ENCODE data around the gene LILRB5.
"Not testable (repeated sequence)": the region's sequence is repeated elsewhere in the genome, so short reads cannot be mapped to it uniquely, and the experiment has no call there.

The LILRB5 gene

GRCh38 chr19:54257116-54257480, at the start of gene LILRB5:
LILRB5 (minus strand) TSS chr19:54257273; CDS start chr19:54257193, 80 bp downstream.
- no peak for DNase-seq (ENCODE audit: low spot score)

DNA sequence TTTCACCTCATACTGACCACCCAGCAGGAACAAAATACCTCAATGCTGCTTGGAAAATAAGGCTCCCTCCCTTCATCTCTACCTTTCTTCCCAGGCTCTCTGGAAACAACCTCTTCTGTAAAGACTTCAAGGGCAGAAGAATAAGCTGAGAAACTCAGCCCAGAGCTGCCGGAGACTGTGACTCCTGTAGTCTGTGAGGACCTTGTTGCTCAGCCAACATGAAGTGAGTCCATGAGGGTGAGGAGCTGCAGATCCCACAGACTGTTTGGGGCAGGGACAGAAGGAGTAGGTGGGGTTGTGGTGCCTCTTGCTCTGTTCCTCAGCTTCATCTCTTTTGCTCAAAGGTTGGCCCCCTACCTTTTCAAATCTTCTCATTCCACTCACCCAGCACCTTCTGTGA, 48.1 kb upstream of the LILRB5 start:
- DNase-seq (ENCODE audit: low spot score) = no peak

DNA sequence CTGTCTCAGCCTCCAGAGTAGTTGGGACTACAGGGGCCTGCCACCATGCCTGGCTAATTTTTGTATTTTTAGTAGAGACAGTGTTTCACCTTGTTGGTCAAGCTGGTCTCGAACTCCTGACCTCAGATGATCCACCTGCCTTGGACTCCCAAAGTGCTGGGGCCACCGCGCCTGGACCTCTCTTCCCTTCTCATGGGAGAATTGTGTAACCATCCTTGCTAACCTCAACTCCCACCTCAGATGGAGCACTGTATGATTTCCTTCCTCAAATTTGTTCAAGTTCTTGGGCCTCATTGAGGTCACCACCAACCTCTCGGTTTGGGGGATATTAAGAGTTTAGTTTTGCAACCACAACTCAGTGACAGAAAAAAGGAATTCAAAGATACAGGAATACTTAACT, 45.2 kb upstream of the LILRB5 start:
- DNase-seq (ENCODE audit: low spot score) = peak; percentile 60

GRCh38 chr19:54299515-54299914, 42.4 kb upstream of the LILRB5 start:
- DNase-seq (ENCODE audit: low spot score) = no peak

- no peak for DNase-seq (ENCODE audit: low spot score)
Observed at GRCh38 chr19:54299126-54299498, 42.0 kb upstream of the LILRB5 start.

DNA sequence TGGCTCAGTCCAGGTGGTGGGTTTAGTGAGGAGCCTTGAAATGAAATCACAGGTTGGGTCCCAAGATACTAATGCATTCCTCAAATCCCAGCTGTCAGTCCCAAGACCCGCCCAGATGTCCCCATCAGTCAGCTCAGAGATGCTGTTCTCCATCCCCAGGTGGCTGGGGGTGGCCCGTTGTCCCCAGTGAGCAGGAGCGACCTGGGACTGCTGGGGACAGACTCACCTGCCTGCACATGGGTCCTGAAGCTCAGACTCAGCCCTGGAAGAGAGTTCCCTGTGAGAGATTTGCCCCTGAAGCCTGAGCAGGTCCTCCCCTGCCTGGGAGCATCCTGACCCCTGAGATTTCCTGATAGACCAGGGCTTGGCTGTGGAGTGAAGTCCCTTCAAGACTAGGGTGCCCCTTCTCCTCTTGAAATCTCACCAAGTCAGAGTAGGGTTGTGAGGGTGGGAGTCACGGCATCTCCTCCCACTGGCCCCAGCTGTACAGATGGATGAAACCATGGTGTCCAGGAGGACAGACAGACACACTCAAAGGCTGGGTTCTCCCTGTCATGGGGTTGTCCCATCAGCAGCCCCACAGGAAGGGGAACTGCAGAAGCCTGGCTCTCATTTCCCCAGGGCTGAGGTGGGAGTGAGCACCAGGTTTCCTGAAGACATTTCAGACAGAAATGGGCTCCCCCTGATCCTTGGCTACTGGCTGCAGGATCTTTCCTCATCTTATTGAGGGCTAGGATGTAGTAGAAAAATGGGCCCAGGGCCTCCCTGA, 41.5 kb upstream of the LILRB5 start:
- DNase-seq (ENCODE audit: low spot score) = no peak

DNA sequence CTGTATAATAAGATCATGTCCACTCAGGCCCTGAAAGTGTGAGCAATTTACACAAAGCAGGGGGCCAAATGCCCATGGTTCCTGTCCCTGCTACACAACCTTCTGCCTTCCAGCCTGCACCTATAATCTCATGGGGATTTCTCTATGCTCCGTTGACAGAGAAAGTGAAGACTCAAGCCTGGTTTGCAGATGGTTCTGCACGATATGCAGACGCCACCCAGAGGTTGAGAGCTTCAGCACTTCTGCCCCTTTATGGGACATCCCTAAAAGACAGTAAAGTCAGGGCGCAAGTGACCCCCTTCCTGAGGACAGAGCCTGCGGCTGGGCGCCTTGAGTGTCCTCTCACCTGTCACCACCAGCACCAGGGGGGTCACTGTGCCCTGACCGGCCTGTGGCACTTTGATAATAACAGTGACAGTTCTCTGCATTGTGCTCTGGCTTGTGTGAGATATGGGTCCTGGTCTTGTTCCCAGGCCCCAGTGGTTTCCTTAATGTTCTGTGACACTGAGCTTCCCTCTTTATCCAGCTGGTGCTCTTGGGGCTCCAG, 40.8 kb upstream of the LILRB5 start:
- no peak for DNase-seq (ENCODE audit: low spot score)

DNA sequence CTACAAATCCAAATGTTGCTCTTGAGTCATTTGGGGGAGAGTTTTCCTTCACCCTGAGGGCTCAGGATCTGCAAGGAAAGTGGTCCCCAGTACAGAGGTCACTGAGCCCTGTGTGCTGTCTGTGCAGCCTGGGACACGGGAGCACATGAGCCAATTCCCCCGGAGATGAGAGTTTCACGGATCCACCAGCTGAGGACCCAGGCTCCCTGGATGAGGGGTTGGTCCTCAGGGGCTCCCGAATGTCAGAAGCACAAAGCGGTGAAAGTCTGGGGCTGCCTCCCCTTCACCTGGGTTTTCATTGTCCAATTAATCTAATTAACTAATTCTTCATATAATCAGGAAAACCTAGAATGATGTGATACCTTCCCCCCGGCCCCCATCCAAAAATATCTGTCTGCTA, 37.5 kb upstream of the LILRB5 start:
- DNase-seq (ENCODE audit: low spot score) = no peak

GRCh38 chr19:54289160-54289559, 32.1 kb upstream of the LILRB5 start:
- not testable (repeated sequence) for DNase-seq (ENCODE audit: low spot score)

- DNase-seq (ENCODE audit: low spot score) = no peak
Observed at GRCh38 chr19:54287456-54287855, 30.4 kb upstream of the LILRB5 start.

- DNase-seq (ENCODE audit: low spot score) = not testable (repeated sequence)
Observed at GRCh38 chr19:54286283-54286682, 29.2 kb upstream of the LILRB5 start.

DNA sequence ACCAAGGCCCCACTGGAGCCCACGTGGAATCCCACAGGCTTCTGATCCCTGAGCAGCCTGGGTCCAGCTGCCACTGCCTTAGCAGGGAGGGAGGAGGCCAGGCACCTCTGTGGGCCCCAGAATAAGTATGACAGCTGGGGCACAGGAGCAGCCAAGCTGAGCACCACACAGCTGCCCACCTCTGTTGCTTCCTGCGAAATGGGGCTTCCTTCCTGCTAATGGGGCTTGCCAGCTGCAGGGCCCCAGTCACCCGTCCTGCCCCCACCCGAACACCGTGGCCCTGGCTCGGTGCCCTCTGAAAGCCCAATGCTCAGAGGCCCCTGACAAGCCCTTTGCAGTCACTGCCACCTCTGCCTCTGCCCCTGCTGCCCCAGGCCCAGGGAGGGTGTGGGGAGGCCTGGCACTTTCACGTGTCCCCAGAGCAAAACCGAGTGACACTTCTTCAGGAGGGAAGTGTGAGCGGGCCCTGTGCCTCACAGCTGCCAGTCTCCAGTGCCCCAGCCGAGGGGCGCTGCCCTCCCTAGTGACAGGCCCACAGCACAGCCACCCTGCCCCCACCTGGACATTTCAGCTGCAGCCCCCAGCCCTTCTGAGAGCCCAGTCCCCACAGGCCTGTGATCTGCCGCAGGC, 28.5 kb upstream of the LILRB5 start:
- not testable (repeated sequence) for DNase-seq (ENCODE audit: low spot score)

GRCh38 chr19:54282686-54283470, 25.8 kb upstream of the LILRB5 start:
- DNase-seq (ENCODE audit: low spot score) = no peak

GRCh38 chr19:54281729-54282075, 24.6 kb upstream of the LILRB5 start:
- DNase-seq (ENCODE audit: low spot score) = not testable (repeated sequence)

DNA sequence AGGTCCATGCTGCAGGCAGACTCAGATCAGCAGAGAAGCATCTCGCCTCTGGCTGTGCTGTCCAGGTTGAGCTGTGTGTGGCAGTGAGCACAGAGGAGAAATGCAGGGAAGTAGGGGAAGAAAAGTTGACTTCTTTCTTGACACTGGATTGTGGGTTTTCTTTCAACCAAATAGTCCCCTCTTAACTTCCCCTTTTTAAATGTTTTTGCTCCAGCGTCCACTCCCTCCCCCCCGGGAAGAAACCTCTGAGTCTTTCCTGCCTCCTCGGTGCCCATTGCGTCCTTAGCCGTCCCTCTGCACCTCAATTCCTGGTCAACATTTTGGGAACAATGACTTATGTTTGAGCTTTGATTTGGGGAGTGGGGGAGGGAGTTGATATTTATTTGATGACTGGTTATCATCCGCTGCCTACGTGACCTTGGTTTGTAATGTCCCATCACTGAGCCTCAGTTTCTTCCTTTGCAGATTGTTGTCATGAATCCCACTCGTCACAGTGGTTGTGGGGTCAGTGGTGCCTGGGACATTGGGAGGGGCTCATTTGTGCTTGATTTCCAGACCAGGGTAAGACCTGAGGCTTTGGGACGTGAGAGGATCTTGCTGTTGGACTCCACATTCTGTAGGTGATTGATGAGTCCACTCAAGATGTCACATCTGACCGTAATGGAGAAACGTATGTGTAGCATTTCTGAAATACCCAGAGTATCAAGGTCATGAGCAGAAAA, 24.1 kb upstream of the LILRB5 start, which contains the start of gene LILRB2:
Gene LILRB2, minus strand, starts transcription at position 104 of the 722 bp plus-strand sequence. CDS start 614 bp downstream, outside the sequence.
- DNase-seq (ENCODE audit: low spot score) = no peak

DNA sequence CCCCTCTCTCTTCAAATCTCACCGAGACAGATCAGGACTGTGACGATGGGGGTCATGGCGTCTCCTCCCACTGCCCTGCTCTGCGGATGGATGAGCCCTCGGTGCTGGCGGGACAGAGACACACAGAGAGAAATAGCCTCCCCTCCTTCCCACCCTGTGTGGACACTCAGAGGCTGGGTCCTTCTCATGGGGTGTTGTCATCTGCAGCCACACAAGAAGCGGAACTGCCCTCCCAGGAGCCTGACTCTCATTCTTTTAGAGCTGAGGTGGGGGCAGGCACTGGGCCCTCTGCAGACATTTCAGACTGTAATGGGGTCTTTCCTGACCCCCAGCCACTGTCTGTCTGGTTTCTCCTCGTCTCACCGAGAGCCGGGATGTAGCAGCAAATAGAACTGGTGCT, 23.4 kb upstream of the LILRB5 start:
- peak; percentile 31 for DNase-seq (ENCODE audit: low spot score)

GRCh38 chr19:54280025-54280424, 23.0 kb upstream of the LILRB5 start:
- DNase-seq (ENCODE audit: low spot score) = not testable (repeated sequence)

DNA sequence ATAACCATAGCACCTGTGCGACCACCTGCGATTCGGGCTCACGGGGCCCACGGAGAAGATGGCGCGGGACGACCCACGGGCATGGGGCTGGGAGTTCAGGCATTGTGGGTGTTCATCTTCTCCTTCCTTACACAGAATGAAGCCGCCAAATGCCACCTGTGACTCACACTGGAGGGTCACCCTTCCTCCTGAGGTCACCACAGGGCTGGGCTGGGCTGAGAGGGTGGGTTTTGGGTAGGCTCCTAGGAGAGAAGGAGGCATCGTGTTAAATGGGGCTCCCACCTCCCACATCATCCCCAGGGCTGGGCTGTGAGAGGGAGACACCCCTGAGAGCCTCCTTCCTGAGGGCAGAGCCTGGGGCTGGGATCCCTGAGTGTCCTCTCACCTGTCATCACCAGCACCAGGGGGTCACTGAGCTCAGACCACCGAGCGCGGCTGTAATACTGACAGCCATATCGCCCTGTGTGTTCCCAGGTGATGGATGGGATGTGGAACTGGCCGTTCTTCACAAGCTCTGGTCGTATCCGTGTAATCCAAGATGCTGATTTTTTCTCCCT, 22.4 kb upstream of the LILRB5 start:
- no peak for DNase-seq (ENCODE audit: low spot score)

GRCh38 chr19:54278571-54279195, 21.6 kb upstream of the LILRB5 start:
- not testable (repeated sequence) for DNase-seq (ENCODE audit: low spot score)

GRCh38 chr19:54278056-54278455, 21.0 kb upstream of the LILRB5 start:
- not testable (repeated sequence) for DNase-seq (ENCODE audit: low spot score)

DNA sequence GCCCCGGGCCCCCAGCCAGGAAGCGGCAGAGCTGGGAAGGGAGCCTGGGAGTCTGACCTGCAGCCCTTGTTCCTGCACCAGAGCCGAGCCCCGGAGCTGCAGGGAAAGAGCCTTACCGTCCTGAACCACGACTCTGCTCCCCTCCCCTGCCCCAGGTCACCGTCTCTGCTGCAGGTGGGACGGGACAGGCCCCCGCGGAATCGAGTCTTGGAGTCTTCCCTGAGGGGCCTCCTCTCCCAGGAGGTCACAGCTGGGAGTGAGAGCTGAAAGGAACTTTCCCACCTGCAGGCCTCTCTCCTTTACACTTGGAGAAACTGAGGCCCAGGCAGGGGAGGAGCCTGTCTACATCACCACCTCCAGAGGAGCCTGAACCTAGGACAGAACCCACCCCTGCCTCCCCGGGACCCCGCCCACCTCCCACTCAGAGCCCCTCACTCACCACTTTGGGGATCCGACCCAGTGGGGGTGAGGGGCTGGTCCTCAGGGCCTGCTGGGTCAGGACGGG, 20.1 kb upstream of the LILRB5 start:
- not testable (repeated sequence) for DNase-seq (ENCODE audit: low spot score)
